HCT116 (cell line): ENCODE data around the gene SMAGP. TPM values are rescaled to one million over a fixed set of nuclear protein-coding genes. Genes with fewer than 3 reads are reported as not detected.

Source experiments
- ATAC-seq: fragments of 200-7000 bp; cut with Tn5 transposase; 2 replicates; pipeline ENCODE4 v1.9.1; 2020; ENCODE audit warnings: mild to moderate bottlenecking, moderate library complexity
- BruUV-seq: library from RNA; stranded (reverse); fragments of 400-500 nt; replicated peaks from 2 replicates; lab custom pipeline; 2021; lab: Mats Ljungman, UMichigan
- CTCF ChIA-PET: fragments of 300-600 bp; sonication (Branson Sonifier 250); formaldehyde crosslinking; loops from one replicate; lab custom pipeline; 2021; ENCODE audit warnings: antibody characterized with exemption; lab: Charles Lee
- POLR2A ChIA-PET: fragments of 300-600, 350-600 bp; sonication (Branson Sonifier 250); formaldehyde crosslinking; loops from one replicate; lab custom pipeline; 2021; ENCODE audit warnings: antibody characterized with exemption; lab: Charles Lee
- RAD21 ChIA-PET, 2 experiments: fragments of 300-600 bp; sonication (Branson Sonifier 250); formaldehyde crosslinking; loops; one replicate each; lab custom pipeline; 2023; ENCODE audit warnings: low total read pairs in 2 of 2; ENCODE audit not compliant: uncharacterized antibody in 2 of 2, unreplicated experiment in 2 of 2, low non-redundant PET in 1 of 2; lab: Charles Lee
- DNase-seq: peaks from one replicate; pipeline ENCODE4 v3.0.0-alpha.2; 2010; ENCODE audit warnings: low read depth, low spot score
- H2AFZ ChIP-seq: fragments of 200-600 bp; shearing (Covaris generic), sonication (generic); 2 replicates; pipeline ENCODE4 v1.6.1; 2017; ENCODE audit warnings: low read depth, mixed run types, mixed read lengths, antibody characterized with exemption, low read length; ENCODE audit not compliant: poor library complexity, severe bottlenecking
- H3K27ac ChIP-seq: 2 replicates; pipeline ENCODE4 v1.5.1; 2012; ENCODE audit warnings: low read depth, low read length
- H3K27me3 ChIP-seq: fragments of 200-600 bp; sonication (generic); 2 replicates; pipeline ENCODE4 v1.6.1; 2016; ENCODE audit warnings: mixed run types, low read length, mixed read lengths; ENCODE audit not compliant: insufficient read depth
- H3K36me3 ChIP-seq, 2 experiments: fragments of 200-500 bp in 1 of 2; fragments of 200-600 bp in 1 of 2; sonication (Bioruptor generic) in 1 of 2; sonication (generic) in 1 of 2; 2 replicates each; pipeline versions ENCODE4 v1.5.1 to v1.6.1; 2014 to 2016; ENCODE audit warnings: low read length in 2 of 2, inconsistent platforms in 1 of 2, mixed read lengths in 1 of 2, mixed run types in 1 of 2; ENCODE audit not compliant: insufficient read depth in 2 of 2, control insufficient read depth in 1 of 2
- H3K4me1 ChIP-seq, 2 experiments: fragments of 200-600 bp in 1 of 2; sonication (generic) in 1 of 2; 2 replicates each; pipeline versions ENCODE4 v1.5.1 to v1.6.1; 2012 to 2017; ENCODE audit warnings: low read length in 2 of 2, inconsistent platforms in 1 of 2, mild to moderate bottlenecking in 1 of 2, mixed read lengths in 1 of 2, mixed run types in 1 of 2, moderate library complexity in 1 of 2; ENCODE audit not compliant: insufficient read depth in 2 of 2, control insufficient read depth in 1 of 2
- H3K4me2 ChIP-seq: fragments of 200-600 bp; sonication (generic); 2 replicates; pipeline ENCODE4 v1.6.1; 2017; ENCODE audit warnings: mixed run types, low read length, mixed read lengths
- H3K4me3 ChIP-seq, 2 experiments: fragments of 200-600 bp in 1 of 2; sonication (generic) in 1 of 2; replicated peaks in 1 of 2; 2 replicates each; pipeline ENCODE4 v1.5.1; 2011 to 2016; ENCODE audit warnings: low read length in 2 of 2, control low read depth in 1 of 2, low read depth in 1 of 2, mild to moderate bottlenecking in 1 of 2, mixed read lengths in 1 of 2, mixed run types in 1 of 2
- H3K79me2 ChIP-seq: fragments of 200-600 bp; sonication (generic); 2 replicates; pipeline ENCODE4 v1.6.1; 2017; ENCODE audit warnings: mild to moderate bottlenecking, mixed run types, low read length, moderate library complexity, mixed read lengths; ENCODE audit not compliant: insufficient read depth
- H3K9ac ChIP-seq: fragments of 200-600 bp; sonication (generic); 2 replicates; pipeline ENCODE4 v1.6.1; 2016; ENCODE audit warnings: low read length, mixed read lengths
- H3K9me2 ChIP-seq: fragments of 200-600 bp; sonication (generic), shearing (Covaris generic); 2 replicates; pipeline ENCODE4 v1.6.1; 2017; ENCODE audit warnings: mixed run types, mild to moderate bottlenecking, moderate library complexity; ENCODE audit not compliant: insufficient read depth
- H3K9me3 ChIP-seq, 2 experiments: fragments of 200-500 bp in 1 of 2; fragments of 200-600 bp in 1 of 2; sonication (Bioruptor generic) in 1 of 2; sonication (generic) in 1 of 2; 2 replicates each; pipeline ENCODE4 v1.6.1; 2014 to 2017; ENCODE audit warnings: low read length in 2 of 2, mixed read lengths in 2 of 2, inconsistent platforms in 1 of 2, low read depth in 1 of 2, mild to moderate bottlenecking in 1 of 2, mixed run types in 1 of 2, moderate library complexity in 1 of 2; ENCODE audit not compliant: control insufficient read depth in 1 of 2, insufficient read depth in 1 of 2
- H4K20me1 ChIP-seq: fragments of 200-600 bp; sonication (generic), shearing (Covaris generic); 2 replicates; pipeline ENCODE4 v1.6.1; 2017; ENCODE audit warnings: mixed run types, mild to moderate bottlenecking, moderate library complexity; ENCODE audit not compliant: insufficient read depth
- CBX3 ChIP-seq: IDR thresholded peaks from 2 replicates; pipeline ENCODE4 v1.6.1; 2012; ENCODE audit warnings: low read depth
- CTCF ChIP-seq, 3 experiments: fragments of 200-600 bp in 1 of 3; sonication (generic) in 1 of 3; IDR thresholded peaks in 2 of 3; conservative IDR thresholded peaks in 1 of 3; 2 replicates each; pipeline ENCODE4 v1.5.1; 2012 to 2017; ENCODE audit warnings: low read depth in 2 of 3, low read length in 2 of 3, antibody characterized with exemption in 1 of 3, borderline replicate concordance in 1 of 3, control low read depth in 1 of 3, mild to moderate bottlenecking in 1 of 3, mixed read lengths in 1 of 3, mixed run types in 1 of 3, moderate library complexity in 1 of 3; ENCODE audit not compliant: insufficient read depth in 1 of 3
- EGR1 ChIP-seq: IDR thresholded peaks from 2 replicates; pipeline ENCODE4 v1.6.1; 2012; ENCODE audit warnings: low read depth
- ELF1 ChIP-seq: IDR thresholded peaks from 2 replicates; pipeline ENCODE4 v1.6.1; 2012; ENCODE audit warnings: low read depth, borderline replicate concordance
- EZH2 ChIP-seq: fragments of 200-600 bp; sonication (generic); IDR thresholded peaks from 2 replicates; pipeline ENCODE4 v1.6.1; 2017; ENCODE audit warnings: antibody characterized with exemption, mixed run types
- EZH2phosphoT487 ChIP-seq: fragments of 200-600 bp; IDR thresholded peaks from 2 replicates; pipeline ENCODE4 v1.6.1; 2018; ENCODE audit warnings: antibody characterized with exemption, borderline replicate concordance
- FOSL1 ChIP-seq: IDR thresholded peaks from 2 replicates; pipeline ENCODE4 v1.6.1; 2012; ENCODE audit warnings: low read depth
- JUND ChIP-seq: IDR thresholded peaks from 2 replicates; pipeline ENCODE4 v1.6.1; 2012
- POLR2AphosphoS5 ChIP-seq: IDR thresholded peaks from 2 replicates; pipeline ENCODE4 v1.6.1; 2011; ENCODE audit warnings: mild to moderate bottlenecking, low read depth, low read length, moderate library complexity
- RAD21 ChIP-seq: IDR thresholded peaks from 2 replicates; pipeline ENCODE4 v1.6.1; 2012; ENCODE audit warnings: low read depth, mild to moderate bottlenecking
- REST ChIP-seq: IDR thresholded peaks from 2 replicates; pipeline ENCODE4 v1.6.1; 2012; ENCODE audit warnings: low read depth
- SIN3A ChIP-seq: IDR thresholded peaks from 2 replicates; pipeline ENCODE4 v1.6.1; 2012; ENCODE audit warnings: low read depth
- SRF ChIP-seq: IDR thresholded peaks from 2 replicates; pipeline ENCODE4 v1.6.1; 2012; ENCODE audit warnings: low read depth
- TCF7L2 ChIP-seq: IDR thresholded peaks from 2 replicates; pipeline ENCODE4 v1.7.0; 2011; ENCODE audit warnings: borderline replicate concordance, inconsistent platforms; ENCODE audit not compliant: insufficient read depth, insufficient read length; ENCODE audit errors: extremely low read depth
- ZBTB33 ChIP-seq: IDR thresholded peaks from 2 replicates; pipeline ENCODE4 v1.6.1; 2011; ENCODE audit warnings: mild to moderate bottlenecking, low read length, moderate library complexity; ENCODE audit not compliant: insufficient replicate concordance; ENCODE audit errors: extremely low read depth
- ZFX ChIP-seq: fragments of 450-650 bp; IDR thresholded peaks from 2 replicates; pipeline ENCODE4 v1.6.1; 2017
- ZNF274 ChIP-seq: fragments of 200-500 bp; sonication (Bioruptor generic); IDR thresholded peaks from 2 replicates; pipeline ENCODE4 v1.6.1; 2014; ENCODE audit warnings: mild to moderate bottlenecking, low read depth, low read length, inconsistent platforms
- intact Hi-C: fragments of 100-400 bp; cut with micrococcal nuclease; formaldehyde crosslinking; loops from 2 replicates; pipeline ENCODE4 v1.10.0; 2022
- total RNA-seq: library from RNA; stranded (reverse); gene quantifications from one replicate; pipeline ENCODE4 v1.2.1, GENCODE V29; 2021; ENCODE audit not compliant: unreplicated experiment
- TF ChIP-seq, protein P1 (sequence below): IDR thresholded peaks from 2 replicates; pipeline ENCODE4 v1.6.1; 2012

SMAGP gene
- total RNA-seq, 1 experiment from 2014 or later: 39.9 TPM

DNA sequence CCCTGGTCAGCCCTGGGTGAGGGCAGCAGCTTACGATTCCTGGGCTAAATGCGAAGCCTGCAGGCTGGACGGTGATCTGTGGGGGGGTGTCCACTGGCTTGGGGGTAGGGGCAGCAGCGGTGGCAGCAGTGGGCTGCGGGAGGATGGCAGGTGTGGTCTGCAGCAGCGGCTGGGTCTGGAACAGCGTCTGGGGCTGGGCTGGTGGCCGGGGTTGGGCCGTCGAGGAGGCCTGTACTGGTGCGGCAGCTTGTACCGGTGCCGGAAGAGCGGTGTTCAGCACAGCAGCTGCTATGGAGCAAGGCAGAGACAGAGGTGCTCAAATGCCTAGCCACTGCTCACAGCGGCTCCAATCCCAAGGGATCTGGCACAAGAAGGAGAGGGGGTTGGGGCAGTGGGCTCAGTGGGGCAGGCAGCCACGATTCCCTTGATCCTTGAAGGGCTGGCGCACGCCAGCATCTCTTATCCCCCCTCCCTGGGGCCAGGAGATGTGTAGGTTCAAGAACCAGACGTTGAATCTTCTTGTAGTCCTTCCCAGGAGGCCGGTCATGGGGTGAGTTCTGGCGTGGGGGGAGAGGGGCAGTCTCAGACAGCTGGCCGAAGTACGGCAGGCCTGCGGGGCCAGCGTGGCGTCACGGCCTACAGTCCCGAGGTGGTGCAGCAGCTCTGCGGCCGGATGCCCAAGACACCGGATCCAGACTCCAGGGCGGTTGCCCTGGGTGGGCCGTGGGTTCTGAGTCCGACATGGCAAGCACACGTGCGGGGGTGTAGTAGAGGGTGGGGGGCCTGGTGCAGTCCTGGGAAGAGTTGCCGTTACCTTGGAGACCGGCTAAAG, 72.3 kb downstream of the SMAGP start:
- ATAC-seq (no peak), DNase-seq (no peak)
- H3K27me3 ChIP-seq: no peaks in the 10 kb centered on the region
- no peaks in the 10 kb centered on the region for H4K20me1 ChIP-seq
- no peak for TF ChIP-seq RAD21
- TF ChIP-seq REST: no peak
- TF ChIP-seq ELF1: no peak
- TF ChIP-seq EGR1: no peak
- no peak for TF ChIP-seq TCF7L2
- no peak for TF ChIP-seq CTCF (IDR thresholded peaks at IDR 0.05 in 2 of 3, conservative IDR thresholded peaks at IDR 0.05 in 1 of 3; ENCODE audit: borderline replicate concordance in 1 of 3, insufficient read depth in 1 of 3, low read depth in 2 of 3, low read length in 2 of 3)
- TF ChIP-seq EZH2phosphoT487: no peak
- TF ChIP-seq ZNF274: no peak
- TF ChIP-seq, protein P1, sequence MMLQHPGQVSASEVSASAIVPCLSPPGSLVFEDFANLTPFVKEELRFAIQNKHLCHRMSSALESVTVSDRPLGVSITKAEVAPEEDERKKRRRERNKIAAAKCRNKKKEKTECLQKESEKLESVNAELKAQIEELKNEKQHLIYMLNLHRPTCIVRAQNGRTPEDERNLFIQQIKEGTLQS: no peak
- no peak for TF ChIP-seq SRF
- TF ChIP-seq CBX3: no peak
- no peak for TF ChIP-seq POLR2AphosphoS5
- TF ChIP-seq FOSL1: no peak
- no peak for TF ChIP-seq JUND
- no peak for TF ChIP-seq SIN3A
- no peak for TF ChIP-seq EZH2
- no peak for TF ChIP-seq ZBTB33
- TF ChIP-seq ZFX: no peak
- no peaks in the 10 kb centered on the region for H3K79me2 ChIP-seq
- H2AFZ ChIP-seq: no peak overlapping the region
- peaks cover 7 to 15% of the 10 kb centered on the region in 2 experiments for H3K4me1 ChIP-seq
- POLR2A ChIA-PET: no interaction called here
- no peak overlapping the region for H3K9ac ChIP-seq
- H3K4me2 ChIP-seq: no peak overlapping the region
- H3K36me3 ChIP-seq: no peaks in the 10 kb centered on the region
- no TSS peak for BruUV-seq
- CTCF ChIA-PET: no interaction called here
- H3K4me3 ChIP-seq: no peak overlapping the region
- RAD21 ChIA-PET: no interaction called here
- no peaks in the 10 kb centered on the region for H3K9me3 ChIP-seq
- H3K27ac ChIP-seq: no peak overlapping the region
- H3K9me2 ChIP-seq: no peaks in the 10 kb centered on the region
- intact Hi-C loops: no loop called here
